Heart left ventricle (tissue), 13 donors: ENCODE measurements around the gene APOA1.

Experiments
- CTCF ChIP-seq, 12 donors: fragments of 200-600 bp; sonication (generic) in 4 of 12; IDR thresholded peaks; one replicate each; pipeline versions ENCODE4 v1.5.0 to v1.8.0; 2018 to 2022; ENCODE audit warnings: antibody characterized with exemption in 12 of 12, mild to moderate bottlenecking in 5 of 12
- POLR2A ChIP-seq, 2 donors: fragments of 450-650 bp; IDR thresholded peaks; one replicate each; pipeline ENCODE4 v1.6.1; 2017; ENCODE audit warnings: antibody characterized with exemption in 2 of 2, mild to moderate bottlenecking in 2 of 2, moderate library complexity in 2 of 2
- donor health status: ischemic (EF 13 %, LVEDD 7.1; RV severe dilation, severe dysfunction).
- donor health status: DM: no; HTN: yes; CAD: no.
- donor health status: DM: no; HTN: no; CAD: no.
- donor health status: ischemic (EF 25% LVEDD 6.9; RV normal size, moderate dysfunction).
- donor health status: ischemic (EF 25% LVEDD 5.7; RV mildly dilated, moderate dysfunction).
- donor health status: ischemic (EF 35%, LVEDD 5.7; RV mildly dilated, moderate dysfunction).
- donor health status: nonischemic (EF 11% LVEDD 7.7; RV severe dilation, severe dysfunction).
- donor health status: DM: yes; HTN: yes; CAD: no.
- donor health status: PGD.
- donor health status: ischemic (EF 29% LVEDD 5.4; RV normal size, mild dysfunction).
- donor health status: nonischemic (EF 23%, LVEDD 6.1; RV moderate dilation, normal function).

GRCh38 chr11:116868066-116868465, 30.6 kb upstream of the APOA1 start:
- TF ChIP-seq POLR2A (IDR thresholded peaks at IDR 0.05) (no peak), CTCF (IDR thresholded peaks at IDR 0.05) (no peak)
